GM19193 (cell line): ENCODE measurements around the gene MAP6D1.

ENCODE experiments used
- POLR2A ChIP-seq: IDR thresholded peaks from 4 replicates; pipeline ENCODE4 v1.6.1; 2011; ENCODE audit not compliant: insufficient read depth, insufficient read length; ENCODE audit errors: extremely low read depth

MAP6D1 gene

GRCh38 chr3:183825456-183826161, at the start of gene MAP6D1:
Gene MAP6D1, minus strand, starts transcription at chr3:183825577. Its CDS starts 30 bp downstream, at chr3:183825547.
- TF ChIP-seq POLR2A: no peak

- no peak for TF ChIP-seq POLR2A
Observed at GRCh38 chr3:183873914-183874313, 48.5 kb upstream of the MAP6D1 start.

DNA sequence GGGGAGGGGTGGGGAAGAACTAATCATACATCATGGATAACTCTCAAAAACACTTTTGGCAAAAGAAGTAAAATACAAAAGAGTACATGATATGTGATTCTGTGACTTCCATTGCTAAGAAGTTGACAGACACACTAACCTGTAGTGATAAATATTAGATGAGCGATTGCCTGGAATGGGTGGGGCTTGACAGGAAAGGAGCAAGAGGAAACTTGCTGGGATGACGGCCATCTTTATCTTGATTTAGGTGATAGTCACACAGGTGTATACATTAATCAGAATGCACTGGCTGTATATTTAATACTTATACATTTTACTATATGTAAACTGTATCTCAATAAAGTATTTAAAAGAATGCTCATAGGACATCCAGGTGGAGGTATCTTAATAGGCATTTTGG, 46.2 kb upstream of the MAP6D1 start:
- TF ChIP-seq POLR2A: no peak

DNA sequence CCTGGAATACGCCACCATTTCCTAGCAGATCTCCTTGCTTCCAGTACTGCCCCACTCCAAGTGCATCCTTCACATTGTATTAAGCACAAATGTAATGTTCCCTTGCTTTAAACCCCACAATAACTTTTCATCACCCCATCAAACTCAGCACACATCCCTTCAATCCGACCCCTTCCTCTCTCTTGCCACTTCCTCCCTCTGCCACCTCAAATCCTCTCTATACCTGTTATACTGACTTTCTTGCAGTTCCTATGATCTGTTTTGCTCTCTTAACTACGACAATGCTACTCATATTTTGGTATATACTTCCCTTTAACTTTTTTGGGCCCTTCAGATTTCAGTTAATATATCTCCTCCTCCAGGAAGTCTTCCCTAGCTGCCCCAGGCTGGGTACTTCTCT, 45.2 kb upstream of the MAP6D1 start:
- no peak for TF ChIP-seq POLR2A

GRCh38 chr3:183868796-183869195, 43.4 kb upstream of the MAP6D1 start:
- no peak for TF ChIP-seq POLR2A

GRCh38 chr3:183862610-183863009, 37.2 kb upstream of the MAP6D1 start:
- no peak for TF ChIP-seq POLR2A

DNA sequence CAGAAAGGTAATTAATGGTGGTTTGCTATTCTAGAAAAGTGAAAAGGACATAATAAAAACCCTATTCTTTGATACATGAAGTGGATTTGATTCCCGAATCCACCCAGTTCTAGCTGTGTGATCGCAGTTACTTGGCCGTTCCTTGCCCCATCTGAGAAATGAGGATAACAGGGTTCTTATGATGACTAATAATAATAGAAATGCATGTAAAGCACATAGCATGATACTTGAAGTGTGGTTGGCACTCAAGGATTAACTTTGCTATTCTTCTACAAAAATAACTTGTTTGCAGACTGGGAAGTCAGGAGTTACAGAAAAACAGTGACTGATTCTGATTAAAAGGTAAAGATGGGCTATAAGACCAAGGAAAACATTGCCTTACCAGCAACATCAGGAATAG, 32.5 kb upstream of the MAP6D1 start:
- no peak for TF ChIP-seq POLR2A

GRCh38 chr3:183854318-183855035, 29.1 kb upstream of the MAP6D1 start:
- TF ChIP-seq POLR2A: no peak

DNA sequence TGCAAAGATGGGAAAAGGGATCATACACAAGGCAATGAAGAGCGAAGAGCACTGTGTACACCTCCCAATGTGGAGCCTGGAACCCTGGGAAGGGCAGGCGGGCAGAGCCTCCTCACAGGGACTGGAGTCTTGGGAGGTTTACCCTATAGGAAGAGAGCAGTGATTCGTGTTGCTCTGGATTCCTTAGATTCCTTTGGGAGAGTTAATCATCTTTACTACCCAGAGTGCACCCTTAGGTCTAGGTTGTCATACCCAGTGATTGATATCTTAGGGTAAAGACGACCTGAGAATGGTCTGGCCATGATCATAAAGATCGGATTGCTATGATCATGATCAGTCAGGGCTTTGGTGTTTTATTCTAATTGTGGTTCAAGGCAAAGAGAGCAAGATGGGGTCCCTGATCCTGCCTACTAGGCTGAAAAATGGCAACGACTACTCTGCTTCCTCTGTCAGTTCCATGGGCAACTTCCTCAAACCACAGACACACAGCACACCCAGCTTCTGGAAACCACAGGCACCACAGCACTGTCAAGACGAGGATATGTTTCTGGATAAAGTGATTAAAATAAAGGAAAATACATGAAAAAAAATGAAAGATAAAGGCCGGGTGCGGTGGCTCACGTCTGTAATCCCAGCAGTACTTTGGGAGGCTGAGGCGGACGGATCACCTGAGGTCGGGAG, 20.4 kb upstream of the MAP6D1 start:
- no peak for TF ChIP-seq POLR2A

GRCh38 chr3:183845090-183845489, 19.7 kb upstream of the MAP6D1 start:
- no peak for TF ChIP-seq POLR2A

- TF ChIP-seq POLR2A: no peak
Observed at GRCh38 chr3:183844606-183845005, 19.2 kb upstream of the MAP6D1 start.

- no peak for TF ChIP-seq POLR2A
Observed at GRCh38 chr3:183839751-183840150, 14.4 kb upstream of the MAP6D1 start.

DNA sequence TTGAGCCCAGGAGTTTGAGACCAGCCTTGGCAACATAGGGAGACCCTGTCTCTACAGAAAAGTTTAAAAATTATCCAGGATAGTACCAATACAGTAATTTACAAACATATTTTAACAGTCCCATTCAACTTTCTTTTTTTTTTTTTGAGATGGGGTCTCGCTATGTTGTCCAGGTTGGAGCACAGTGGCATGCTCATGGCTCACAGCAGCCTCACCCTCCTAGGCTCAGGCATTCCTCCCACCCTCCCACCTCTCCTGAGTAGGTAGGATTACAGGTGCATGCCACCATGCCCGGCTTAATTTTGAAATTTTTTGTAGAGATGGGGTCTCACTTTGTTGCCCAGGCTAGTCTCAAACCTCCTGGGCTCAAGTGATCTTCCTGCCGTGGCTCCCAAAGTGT, 12.5 kb upstream of the MAP6D1 start:
- no peak for TF ChIP-seq POLR2A

- no peak for TF ChIP-seq POLR2A
Observed at GRCh38 chr3:183837390-183837789, 12.0 kb upstream of the MAP6D1 start.

DNA sequence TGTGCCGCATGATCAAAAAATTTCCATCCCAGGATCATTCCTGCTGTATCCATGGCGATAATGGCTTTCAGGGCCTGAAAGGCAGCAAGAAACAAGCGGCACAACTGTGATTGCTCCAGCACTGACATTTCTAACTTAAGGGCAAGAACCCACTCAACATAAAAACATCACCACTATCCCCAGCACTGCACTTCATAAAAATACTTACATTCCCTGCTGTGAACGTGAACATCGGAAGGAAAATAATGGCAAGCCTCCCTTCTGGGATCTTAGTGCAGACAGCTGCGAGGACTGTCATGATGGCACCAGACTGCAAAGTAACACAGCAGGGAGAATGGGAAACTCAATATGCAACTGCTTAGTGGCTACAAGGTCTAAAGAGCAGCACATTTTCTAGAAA, 8.1 kb upstream of the MAP6D1 start:
- TF ChIP-seq POLR2A: no peak

DNA sequence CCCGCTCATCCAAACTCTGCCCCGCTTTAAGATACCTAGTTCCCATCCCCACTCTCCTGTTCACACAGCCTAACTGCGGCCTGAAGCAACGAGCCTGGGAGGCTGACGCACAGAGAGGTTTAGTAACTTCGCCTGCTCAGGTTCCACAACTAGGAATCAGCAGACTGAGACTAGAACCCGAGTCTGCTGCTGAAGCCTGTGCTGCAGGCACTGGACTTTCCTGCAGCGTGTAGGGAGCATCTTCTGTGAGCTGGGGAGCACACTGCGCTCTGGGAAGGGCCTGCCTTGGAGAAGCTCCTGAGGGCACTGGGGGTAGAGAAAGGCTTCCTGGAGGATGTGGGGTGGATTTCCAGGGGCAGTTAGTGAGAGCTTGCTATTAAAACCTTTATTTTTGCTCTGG, 4.8 kb upstream of the MAP6D1 start:
- TF ChIP-seq POLR2A: no peak
